GM23338 (cell line): ENCODE results near the gene MCEE. TPM values are rescaled to one million over a fixed set of nuclear protein-coding genes. Genes with fewer than 3 reads are reported as not detected.

Experiments
- ATAC-seq: fragments of 200-7000 bp; cut with Tn5 transposase; 3 replicates; pipeline ENCODE4 v1.9.1; 2020
- DNase-seq: peaks from one replicate; pipeline ENCODE4 v3.0.0-alpha.2; 2015; ENCODE audit warnings: low spot score
- H2AFZ ChIP-seq: fragments of 200-600 bp; sonication (generic); 2 replicates; pipeline ENCODE4 v1.8.0; 2016; ENCODE audit warnings: antibody characterized with exemption, mild to moderate bottlenecking, moderate library complexity
- H3F3A ChIP-seq: fragments of 200-600 bp; sonication (generic); replicated peaks from 2 replicates; pipeline ENCODE4 v1.8.0; 2017; ENCODE audit warnings: antibody characterized with exemption, mixed run types, low read depth
- H3K27ac ChIP-seq: fragments of 200-600 bp; sonication (generic); 2 replicates; pipeline ENCODE4 v1.6.1; 2016; ENCODE audit warnings: low read depth
- H3K27me3 ChIP-seq: fragments of 200-600 bp; sonication (generic); 2 replicates; pipeline ENCODE4 v1.8.0; 2016; ENCODE audit warnings: mild to moderate bottlenecking, mixed run types, moderate library complexity; ENCODE audit not compliant: insufficient read depth
- H3K36me3 ChIP-seq: fragments of 200-600 bp; sonication (generic); 2 replicates; pipeline ENCODE4 v1.8.0; 2016; ENCODE audit warnings: mild to moderate bottlenecking; ENCODE audit not compliant: insufficient read depth
- H3K4me1 ChIP-seq: fragments of 200-600 bp; sonication (generic); 2 replicates; pipeline ENCODE4 v1.8.0; 2016; ENCODE audit warnings: mild to moderate bottlenecking, moderate library complexity; ENCODE audit not compliant: insufficient read depth
- H3K4me2 ChIP-seq: fragments of 200-600 bp; sonication (generic); 2 replicates; pipeline ENCODE4 v1.7.1; 2017; ENCODE audit warnings: mixed run types
- H3K4me3 ChIP-seq: fragments of 200-600 bp; sonication (generic); 2 replicates; pipeline ENCODE4 v1.6.1; 2016; ENCODE audit warnings: mixed run types
- H3K79me2 ChIP-seq: fragments of 200-600 bp; sonication (generic); replicated peaks from 2 replicates; pipeline ENCODE4 v1.8.0; 2017; ENCODE audit warnings: mild to moderate bottlenecking; ENCODE audit not compliant: insufficient read depth
- H3K9me2 ChIP-seq: fragments of 200-600 bp; sonication (generic); 2 replicates; pipeline ENCODE4 v1.8.0; 2017; ENCODE audit not compliant: insufficient read depth
- H4K20me1 ChIP-seq: fragments of 200-600 bp; sonication (generic); replicated peaks from 2 replicates; pipeline ENCODE4 v1.8.0; 2017; ENCODE audit warnings: mild to moderate bottlenecking; ENCODE audit not compliant: insufficient read depth
- H3K27ac Mint-ChIP-seq: 2 replicates; pipeline ENCODE4 v1.8.0; 2020; ENCODE audit warnings: inconsistent platforms, mild to moderate bottlenecking, moderate library complexity, mixed read lengths
- H3K27me3 Mint-ChIP-seq: 3 replicates; pipeline ENCODE4 v1.8.0; 2022; ENCODE audit warnings: low read depth, mild to moderate bottlenecking, moderate library complexity, mixed read lengths, inconsistent platforms; ENCODE audit not compliant: insufficient read depth, poor library complexity
- H3K36me3 Mint-ChIP-seq: 3 replicates; pipeline ENCODE4 v1.8.0; 2021; ENCODE audit warnings: low read depth, mild to moderate bottlenecking, inconsistent platforms, moderate library complexity, mixed read lengths
- H3K4me1 Mint-ChIP-seq: 3 replicates; pipeline ENCODE4 v1.8.0; 2020; ENCODE audit warnings: mild to moderate bottlenecking, inconsistent platforms, mixed read lengths
- H3K4me3 Mint-ChIP-seq: 3 replicates; pipeline ENCODE4 v1.8.0; 2021; ENCODE audit warnings: moderate library complexity, mild to moderate bottlenecking, inconsistent platforms, mixed read lengths
- H3K9me3 Mint-ChIP-seq: 3 replicates; pipeline ENCODE4 v1.8.0; 2020; ENCODE audit warnings: moderate library complexity, mild to moderate bottlenecking, inconsistent platforms, mixed read lengths
- CREB1 ChIP-seq: fragments of 250-450 bp; sonication (Bioruptor Pico); IDR thresholded peaks from 2 replicates; pipeline ENCODE4 v1.5.0; 2020; ENCODE audit warnings: low read depth, mild to moderate bottlenecking, moderate library complexity
- CTCF ChIP-seq, 2 experiments: fragments of 200-600 bp in 1 of 2; sonication (generic) in 1 of 2; conservative IDR thresholded peaks; 2 replicates each; pipeline versions ENCODE4 v1.5.1 to v1.6.1; 2016 to 2017; ENCODE audit warnings: antibody characterized with exemption in 2 of 2, low read depth in 2 of 2, mild to moderate bottlenecking in 2 of 2, moderate library complexity in 1 of 2
- EZH2 ChIP-seq: fragments of 200-600 bp; sonication (generic); IDR thresholded peaks from one replicate; pipeline ENCODE4 v1.8.0; 2017; ENCODE audit warnings: antibody characterized with exemption, mild to moderate bottlenecking, low read depth; ENCODE audit not compliant: unreplicated experiment
- EZH2phosphoT487 ChIP-seq: fragments of 200-600 bp; sonication (generic); IDR thresholded peaks from one replicate; pipeline ENCODE4 v1.8.1; 2018; ENCODE audit warnings: antibody characterized with exemption; ENCODE audit not compliant: unreplicated experiment
- JUNB ChIP-seq: IDR thresholded peaks from one replicate; pipeline ENCODE4 v1.6.1; 2016; ENCODE audit warnings: antibody characterized with exemption; ENCODE audit not compliant: unreplicated experiment
- REST ChIP-seq: IDR thresholded peaks from one replicate; pipeline ENCODE4 v1.6.1; 2018; ENCODE audit warnings: antibody characterized with exemption; ENCODE audit not compliant: unreplicated experiment
- STAT1 ChIP-seq: IDR thresholded peaks from one replicate; pipeline ENCODE4 v1.6.1; 2016; ENCODE audit warnings: antibody characterized with exemption; ENCODE audit not compliant: unreplicated experiment
- ZNF331 ChIP-seq: fragments of 250-450 bp; sonication (Bioruptor Pico); IDR thresholded peaks from 2 replicates; pipeline ENCODE4 v1.5.0; 2020; ENCODE audit warnings: low read depth, mild to moderate bottlenecking, moderate library complexity
- ZNF462 ChIP-seq: fragments of 250-450 bp; sonication (Bioruptor Pico); IDR thresholded peaks from 2 replicates; pipeline ENCODE4 v1.5.0; 2020; ENCODE audit warnings: mild to moderate bottlenecking, moderate library complexity
- polyA plus RNA-seq: library from polyadenylated mRNA; unstranded; fragments of >200 nt; fragmentation: Nextera tagmentation; extraction: Ambion mirVana; gene quantifications from 2 replicates; pipeline ENCODE4 v1.2.1, GENCODE V29; 2016
- total RNA-seq: library from RNA; depleted of rRNA; stranded (reverse); fragments of >200 nt; shearing (Covaris generic); gene quantifications from 2 replicates; pipeline ENCODE4 v1.2.3, GENCODE V29; 2014

MCEE gene
- total and polyA plus RNA-seq, 2 experiments from 2014 or later = 8.4 to 26.2 TPM

GRCh38 chr2:71136174-71136573 lies 6.1 kb upstream of the MCEE start:
- H3K36me3 ChIP-seq = peaks cover 52% of the 10 kb centered on the region
- H3K36me3 Mint-ChIP-seq = peaks cover 62% of the 10 kb centered on the region
- H3K27me3 ChIP-seq = no peaks in the 10 kb centered on the region
- TF ChIP-seq JUNB (no peak), CTCF (conservative IDR thresholded peaks at IDR 0.05; ENCODE audit: low read depth in 2 of 2) (no peak), EZH2 (no peak), ZNF462 (CRISPR knock-in tag) (no peak)
- H3K9me2 ChIP-seq = no peaks in the 10 kb centered on the region
- no peaks in the 10 kb centered on the region for H3K4me1 Mint-ChIP-seq
- no peak overlapping the region for H3K27ac ChIP-seq
- H3K4me3 ChIP-seq = no peak overlapping the region
- H3K27me3 Mint-ChIP-seq = peaks cover 2% of the 10 kb centered on the region
- H4K20me1 ChIP-seq = peaks cover 15% of the 10 kb centered on the region
- H3K4me3 Mint-ChIP-seq = no peak overlapping the region
- no peak overlapping the region for H3K4me2 ChIP-seq
- peaks cover 22% of the 10 kb centered on the region for H3K79me2 ChIP-seq
- no peaks in the 10 kb centered on the region for H3K9me3 Mint-ChIP-seq
- H3F3A ChIP-seq = 0 out of 2 replicates have a peak, but pooled peaks cover 4% of the 10 kb centered on the region
- H2AFZ ChIP-seq = no peak overlapping the region
- peaks cover 9% of the 10 kb centered on the region for H3K4me1 ChIP-seq
- DNase-seq (no peak), ATAC-seq (no peak)
- H3K27ac Mint-ChIP-seq = no peak overlapping the region

GRCh38 chr2:71133603-71134002 lies 3.6 kb upstream of the MCEE start:
- peaks cover 39% of the 10 kb centered on the region for H3K79me2 ChIP-seq
- no peak overlapping the region for H3K4me3 Mint-ChIP-seq
- no peak for TF ChIP-seq ZNF331 (CRISPR knock-in tag)
- no peak for TF ChIP-seq STAT1
- no peak for TF ChIP-seq JUNB
- no peak for TF ChIP-seq EZH2phosphoT487
- TF ChIP-seq CREB1 = no peak
- TF ChIP-seq REST = no peak

More at GRCh38 chr2:71133603-71134002, 3.6 kb upstream of the MCEE start:
- H3K9me2 ChIP-seq = no peaks in the 10 kb centered on the region
- no peak overlapping the region for H2AFZ ChIP-seq
- 0 out of 2 replicates have a peak, but pooled peaks cover 4% of the 10 kb centered on the region for H3F3A ChIP-seq
- peaks cover 9% of the 10 kb centered on the region for H3K4me1 ChIP-seq
- DNase-seq (no peak), ATAC-seq (no peak)
- H3K27ac ChIP-seq = no peak overlapping the region
- no peak overlapping the region for H3K27ac Mint-ChIP-seq
- H3K36me3 Mint-ChIP-seq = peaks cover 41% of the 10 kb centered on the region
- H3K4me3 ChIP-seq = no peak overlapping the region
- no peaks in the 10 kb centered on the region for H3K27me3 ChIP-seq
- H3K36me3 ChIP-seq = peaks cover 41% of the 10 kb centered on the region
- no peaks in the 10 kb centered on the region for H3K9me3 Mint-ChIP-seq
- no peak overlapping the region for H3K4me2 ChIP-seq
- peaks cover 4% of the 10 kb centered on the region for H3K27me3 Mint-ChIP-seq
- H4K20me1 ChIP-seq = peaks cover 12% of the 10 kb centered on the region
- no peaks in the 10 kb centered on the region for H3K4me1 Mint-ChIP-seq
